Spleen (tissue), 11 donors: ENCODE data around the gene N4BP2L2. TPM values are rescaled to one million over a fixed set of nuclear protein-coding genes. Genes with fewer than 3 reads are reported as not detected.

Source experiments
- DNase-seq: peaks from one replicate; pipeline ENCODE4 v3.0.0-alpha.2; 2020
- H3K27ac ChIP-seq, 8 donors: fragments of 200-600 bp; sonication (generic) in 7 of 8; 1 replicate in 4 of 8; 2 replicates in 4 of 8; pipeline versions ENCODE4 v1.5.0 to v1.8.0; 2016 to 2021; ENCODE audit warnings: inconsistent platforms in 4 of 8, mild to moderate bottlenecking in 4 of 8, moderate library complexity in 1 of 8
- H3K27me3 ChIP-seq, 7 donors: fragments of 200-600 bp; sonication (generic) in 6 of 7; replicated peaks in 1 of 7; 1 replicate in 4 of 7; 2 replicates in 3 of 7; pipeline versions ENCODE4 v1.5.0 to v1.8.0; 2016 to 2021; ENCODE audit warnings: inconsistent platforms in 3 of 7, mild to moderate bottlenecking in 1 of 7
- H3K36me3 ChIP-seq, 6 donors: fragments of 200-600 bp; sonication (generic) in 5 of 6; 1 replicate in 4 of 6; 2 replicates in 2 of 6; pipeline versions ENCODE4 v1.5.0 to v1.8.0; 2016 to 2021; ENCODE audit warnings: inconsistent platforms in 2 of 6
- H3K4me1 ChIP-seq, 6 donors: fragments of 200-600 bp; sonication (generic) in 5 of 6; 1 replicate in 3 of 6; 2 replicates in 3 of 6; pipeline versions ENCODE4 v1.5.0 to v1.8.0; 2016 to 2021; ENCODE audit warnings: inconsistent platforms in 3 of 6
- H3K4me3 ChIP-seq, 8 donors: fragments of 200-600 bp; sonication (generic) in 7 of 8; 1 replicate in 4 of 8; 2 replicates in 4 of 8; pipeline versions ENCODE4 v1.5.0 to v1.8.0; 2016 to 2021; ENCODE audit warnings: inconsistent platforms in 4 of 8, mild to moderate bottlenecking in 4 of 8, moderate library complexity in 2 of 8
- H3K9me3 ChIP-seq, 8 donors: fragments of 200-600 bp; sonication (generic) in 7 of 8; 1 replicate in 4 of 8; 2 replicates in 4 of 8; pipeline versions ENCODE4 v1.5.0 to v1.8.0; 2016 to 2021; ENCODE audit warnings: inconsistent platforms in 4 of 8
- POLR2A ChIP-seq, 3 donors: fragments of 450-650 bp; IDR thresholded peaks; one replicate each; pipeline ENCODE4 v1.5.1; 2017; ENCODE audit warnings: antibody characterized with exemption in 3 of 3, mild to moderate bottlenecking in 1 of 3
- POLR2AphosphoS5 ChIP-seq, 3 donors: sonication (generic); formaldehyde crosslinking; IDR thresholded peaks; one replicate each; pipeline ENCODE4 v1.5.1; 2017; ENCODE audit warnings: antibody characterized with exemption in 3 of 3
- WGBS, 5 donors: extraction: QIAGEN DNeasy Blood & Tissue Kit in 3 of 5; methylation state at CpG; one replicate each; pipeline versions ENCODE4 v1.1.5 to v1.1.7; 2013 to 2018; 5-methylcytosine and 5-hydroxymethylcytosine counted together
- intact Hi-C: fragments of 100-400 bp; cut with DNase I; formaldehyde crosslinking; loops from one replicate; pipeline ENCODE4 v1.15.0; 2023; ENCODE audit warnings: low total_unique reads
- polyA plus RNA-seq, 3 donors: library from polyadenylated mRNA; stranded (reverse); fragments of 200-250 nt; gene quantifications; one replicate each; pipeline ENCODE4 v1.2.1, GENCODE V29; 2013
- total RNA-seq, 7 donors: library from RNA; depleted of rRNA in 3 of 7; stranded (reverse); fragments of >200 nt in 3 of 7; fragmentation: NEBNext Ultra II Directional in 4 of 7; extraction: Animal tissue kit (Norgen Biotek cat#: 25700) in 4 of 7; gene quantifications; one replicate each; pipeline versions ENCODE4 v1.1.0 to v1.2.1, GENCODE V29; 2016 to 2021
- TF ChIP-seq, protein P1 (sequence below), 11 experiments: fragments of 200-600 bp in 7 of 11; fragments of 450-650 bp in 4 of 11; sonication (generic) in 4 of 11; IDR thresholded peaks in 8 of 11; conservative IDR thresholded peaks in 3 of 11; 1 replicate in 7 of 11; 2 replicates in 4 of 11; pipeline versions ENCODE4 v1.4.0 to v1.8.0; 2016 to 2021; ENCODE audit warnings: antibody characterized with exemption in 11 of 11, inconsistent platforms in 4 of 11, mild to moderate bottlenecking in 1 of 11
- donor health status: healthy with polysubstance abuse.
- donor health status: DM: no; HTN: no; CAD: no; lungs with moderate emphysema.
- donor health status: DM: no; HTN: no; CAD: no.
- donor health status: Bipolar disorder and iron deficiency.
- donor health status: healthy.
- donor health status: DM: no; HTN: no; CAD: no.
- donor health status: DM: yes; HTN: yes; CAD: no.

Gene N4BP2L2
- total and polyA plus RNA-seq, 10 donors, result 49.3 to 506 (median 185) TPM

DNA sequence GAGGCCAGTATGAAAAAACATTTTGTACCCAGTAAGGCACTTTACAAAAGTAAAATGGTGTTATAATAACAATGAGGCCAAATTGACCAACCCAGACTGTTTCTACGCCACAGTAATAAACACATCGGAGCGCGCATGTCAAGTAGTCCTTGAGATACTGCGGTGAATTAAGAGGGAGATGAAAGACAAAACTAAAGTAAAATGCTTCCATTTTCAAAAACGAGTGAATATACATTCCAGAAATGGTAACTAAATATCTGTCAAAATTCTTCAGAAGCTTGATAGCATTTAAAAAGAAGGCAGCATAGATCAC lies 129.6 kb downstream of the N4BP2L2 start:
- Histone ChIP-seq H3K4me3 (no peak overlapping the region), H3K27me3 (no peaks in the 10 kb centered on the region), H3K9me3 (no peaks in the 10 kb centered on the region), H3K36me3 (peaks cover 0 to 50% (median 25%) of the 10 kb centered on the region in 6 donors), H3K27ac (no peak overlapping the region), H3K4me1 (peaks cover 0 to 28% (median 7%) of the 10 kb centered on the region in 6 donors)
- intact Hi-C loops, result no loop called here
- TF ChIP-seq, protein P1, sequence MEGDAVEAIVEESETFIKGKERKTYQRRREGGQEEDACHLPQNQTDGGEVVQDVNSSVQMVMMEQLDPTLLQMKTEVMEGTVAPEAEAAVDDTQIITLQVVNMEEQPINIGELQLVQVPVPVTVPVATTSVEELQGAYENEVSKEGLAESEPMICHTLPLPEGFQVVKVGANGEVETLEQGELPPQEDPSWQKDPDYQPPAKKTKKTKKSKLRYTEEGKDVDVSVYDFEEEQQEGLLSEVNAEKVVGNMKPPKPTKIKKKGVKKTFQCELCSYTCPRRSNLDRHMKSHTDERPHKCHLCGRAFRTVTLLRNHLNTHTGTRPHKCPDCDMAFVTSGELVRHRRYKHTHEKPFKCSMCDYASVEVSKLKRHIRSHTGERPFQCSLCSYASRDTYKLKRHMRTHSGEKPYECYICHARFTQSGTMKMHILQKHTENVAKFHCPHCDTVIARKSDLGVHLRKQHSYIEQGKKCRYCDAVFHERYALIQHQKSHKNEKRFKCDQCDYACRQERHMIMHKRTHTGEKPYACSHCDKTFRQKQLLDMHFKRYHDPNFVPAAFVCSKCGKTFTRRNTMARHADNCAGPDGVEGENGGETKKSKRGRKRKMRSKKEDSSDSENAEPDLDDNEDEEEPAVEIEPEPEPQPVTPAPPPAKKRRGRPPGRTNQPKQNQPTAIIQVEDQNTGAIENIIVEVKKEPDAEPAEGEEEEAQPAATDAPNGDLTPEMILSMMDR (IDR thresholded peaks at IDR 0.05 in 8 of 11, conservative IDR thresholded peaks at IDR 0.05 in 3 of 11), result no peak
- TF ChIP-seq POLR2A (IDR thresholded peaks at IDR 0.05) (no peak), POLR2AphosphoS5 (IDR thresholded peaks at IDR 0.05) (no peak)
- DNase-seq, result no peak
- WGBS, 5 donors, result 92 to 97% (median 94%) methylated on average over 6 of the region's 6 CpGs

DNA sequence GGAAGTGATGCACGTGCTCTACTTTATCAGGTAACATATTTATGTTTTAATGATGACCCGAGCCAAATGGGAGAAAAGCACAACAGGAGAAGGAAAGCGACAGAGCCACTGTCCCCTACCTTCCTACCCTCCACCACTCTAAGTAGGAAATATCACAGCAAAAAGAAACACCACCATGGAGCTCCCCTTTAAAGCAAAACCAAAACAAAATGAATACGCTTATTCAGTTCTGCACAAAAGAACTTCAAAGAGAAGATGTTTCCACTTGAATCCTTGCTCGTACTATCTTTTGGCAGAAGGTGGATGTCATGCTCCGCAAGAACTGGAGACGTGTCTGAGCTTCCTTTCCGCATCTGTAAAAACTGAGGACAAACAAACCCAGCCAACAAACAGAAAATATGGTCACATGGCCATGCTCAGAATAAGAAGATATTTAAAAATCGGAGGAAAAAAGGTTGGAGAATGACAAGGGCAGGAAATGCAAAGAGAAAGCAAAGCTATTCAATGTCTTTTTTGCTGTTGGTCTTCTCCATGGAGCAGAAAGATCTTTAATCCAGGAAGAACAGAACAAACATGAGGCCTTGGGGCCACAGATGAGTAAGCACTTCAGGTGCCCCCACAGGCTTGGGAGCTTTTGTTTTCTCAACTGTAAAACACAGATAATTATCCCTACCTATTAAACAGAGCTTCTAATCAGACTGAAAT lies 130.1 kb downstream of the N4BP2L2 start:
- intact Hi-C loops, result no loop called here
- Histone ChIP-seq H3K4me1 (peaks cover 0 to 28% (median 7%) of the 10 kb centered on the region in 6 donors), H3K27ac (no peak overlapping the region), H3K27me3 (no peaks in the 10 kb centered on the region), H3K4me3 (no peak overlapping the region), H3K36me3 (peaks cover 0 to 55% (median 27%) of the 10 kb centered on the region in 6 donors), H3K9me3 (no peaks in the 10 kb centered on the region)
- TF ChIP-seq, protein P1 (IDR thresholded peaks at IDR 0.05 in 8 of 11, conservative IDR thresholded peaks at IDR 0.05 in 3 of 11), result no peak
- no peak for TF ChIP-seq POLR2AphosphoS5 (IDR thresholded peaks at IDR 0.05)
- no peak for TF ChIP-seq POLR2A (IDR thresholded peaks at IDR 0.05)
- DNase-seq, result no peak
- WGBS, 5 donors, result 80 to 89% (median 85%) methylated on average over 9 of the region's 9 CpGs

DNA sequence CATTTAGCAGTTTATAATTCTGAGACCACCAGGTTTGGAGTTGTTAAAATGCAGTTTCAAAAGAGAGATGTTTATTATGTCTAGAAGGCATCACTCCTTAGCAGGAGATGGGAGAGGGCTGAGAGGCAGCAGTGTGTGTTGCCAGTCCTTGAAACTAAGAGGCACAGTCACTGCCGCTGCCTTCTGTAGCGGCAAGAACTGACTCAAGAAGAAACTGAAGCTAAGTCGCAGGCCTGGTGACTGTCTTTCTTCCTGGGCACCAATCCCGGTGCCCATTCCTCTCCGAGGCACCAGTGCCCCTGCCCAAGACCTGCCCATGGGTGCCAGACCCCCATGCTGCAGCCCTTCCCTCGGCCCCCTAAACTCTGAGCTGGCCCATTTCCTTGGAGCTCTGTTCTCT lies 130.7 kb downstream of the N4BP2L2 start:
- intact Hi-C loops, result no loop called here
- TF ChIP-seq, protein P1 (IDR thresholded peaks at IDR 0.05 in 8 of 11, conservative IDR thresholded peaks at IDR 0.05 in 3 of 11), result no peak
- TF ChIP-seq POLR2A (IDR thresholded peaks at IDR 0.05) (no peak), POLR2AphosphoS5 (IDR thresholded peaks at IDR 0.05) (no peak)
- no peak for DNase-seq

DNA sequence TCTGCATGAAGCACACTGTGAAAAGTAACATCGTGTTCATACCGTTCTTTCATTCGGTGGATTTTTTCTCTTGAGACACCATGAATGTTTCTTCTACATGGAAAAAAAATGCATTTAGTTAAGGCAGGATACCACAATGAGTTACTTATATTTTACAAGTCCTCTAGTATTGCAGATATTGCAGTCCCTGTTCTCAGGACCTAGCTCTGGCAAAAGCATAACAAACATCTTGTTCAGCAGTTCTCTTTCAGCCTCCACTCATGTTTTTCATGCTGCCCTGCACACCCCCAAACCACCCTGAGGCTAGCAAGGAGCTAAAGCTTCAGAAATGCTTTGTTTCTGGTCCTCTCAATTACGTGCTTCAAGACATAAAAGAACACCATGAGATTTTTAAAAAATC lies 135.5 kb downstream of the N4BP2L2 start:
- H3K27me3 ChIP-seq, result no peaks in the 10 kb centered on the region
- no peaks in the 10 kb centered on the region for H3K9me3 ChIP-seq
- 94 to 97% (median 95%) methylated on average over 4 of the region's 4 CpGs for WGBS, 5 donors
- no peaks in the 10 kb centered on the region for H3K4me1 ChIP-seq
- H3K36me3 ChIP-seq, result peaks cover 0 to 90% (median 40%) of the 10 kb centered on the region in 6 donors
- intact Hi-C loops, result no loop called here
- TF ChIP-seq POLR2AphosphoS5 (IDR thresholded peaks at IDR 0.05), result no peak
- no peak for TF ChIP-seq POLR2A (IDR thresholded peaks at IDR 0.05)
- TF ChIP-seq, protein P1 (IDR thresholded peaks at IDR 0.05 in 8 of 11, conservative IDR thresholded peaks at IDR 0.05 in 3 of 11), result no peak
- H3K27ac ChIP-seq, result no peak overlapping the region
- H3K4me3 ChIP-seq, result no peak overlapping the region
- DNase-seq, result no peak

More for the DNA sequence above, 130.7 kb downstream of the N4BP2L2 start:
- no peak overlapping the region for H3K27ac ChIP-seq
- H3K36me3 ChIP-seq, result peaks cover 0 to 61% (median 31%) of the 10 kb centered on the region in 6 donors
- no peaks in the 10 kb centered on the region for H3K9me3 ChIP-seq
- H3K4me1 ChIP-seq, result peaks cover 0 to 28% (median 7%) of the 10 kb centered on the region in 6 donors
- H3K4me3 ChIP-seq, result no peak overlapping the region
- no peaks in the 10 kb centered on the region for H3K27me3 ChIP-seq
- 78 to 92% (median 85%) methylated on average over 6 of the region's 6 CpGs for WGBS, 5 donors
